Fibroblast of lung (primary cell): ENCODE measurements around the gene KLRG1. TPM values are rescaled to one million over a fixed set of nuclear protein-coding genes. Genes with fewer than 3 reads are reported as not detected.

Experiments
- DNase-seq, 2 donors: peaks; one replicate each; pipeline versions ENCODE4 v3.0.0 to v3.0.0-alpha.2; 2010; ENCODE audit warnings: low read depth in 2 of 2
- H2AFZ ChIP-seq: 2 replicates; pipeline ENCODE4 v1.5.1; 2012; ENCODE audit warnings: low read length, control low read depth, inconsistent platforms
- H3K27ac ChIP-seq: 2 replicates; pipeline ENCODE4 v1.5.1; 2011; ENCODE audit warnings: low read length, control low read depth; ENCODE audit not compliant: insufficient read depth
- H3K27me3 ChIP-seq: 2 replicates; pipeline ENCODE4 v1.5.1; 2011; ENCODE audit warnings: mild to moderate bottlenecking, low read length; ENCODE audit not compliant: control insufficient read depth, insufficient read depth
- H3K36me3 ChIP-seq: 2 replicates; pipeline ENCODE4 v1.5.1; 2011; ENCODE audit warnings: low read length; ENCODE audit not compliant: control insufficient read depth, insufficient read depth
- H3K4me1 ChIP-seq: 2 replicates; pipeline ENCODE4 v1.5.1; 2011; ENCODE audit warnings: low read length; ENCODE audit not compliant: control insufficient read depth, insufficient read depth; ENCODE audit errors: extremely low read depth
- H3K4me2 ChIP-seq: 2 replicates; pipeline ENCODE4 v1.5.1; 2011; ENCODE audit warnings: low read length, control low read depth; ENCODE audit not compliant: insufficient read depth; ENCODE audit errors: extremely low read depth
- H3K4me3 ChIP-seq, 4 experiments: fragments of 200-600 bp in 1 of 4; sonication (generic) in 1 of 4; replicated peaks in 1 of 4; 2 replicates each; pipeline ENCODE4 v1.5.1; 2011 to 2016; ENCODE audit warnings: low read length in 4 of 4, low read depth in 3 of 4, mild to moderate bottlenecking in 3 of 4, control low read depth in 2 of 4, inconsistent platforms in 1 of 4, mixed read lengths in 1 of 4; ENCODE audit not compliant: insufficient read depth in 1 of 4; ENCODE audit errors: control extremely low read depth in 1 of 4
- H3K79me2 ChIP-seq: 2 replicates; pipeline ENCODE4 v1.5.1; 2012; ENCODE audit warnings: mild to moderate bottlenecking, low read length, inconsistent platforms; ENCODE audit not compliant: control insufficient read depth, insufficient read depth
- H3K9ac ChIP-seq: 2 replicates; pipeline ENCODE4 v1.5.1; 2011; ENCODE audit warnings: mild to moderate bottlenecking, low read length, control low read depth; ENCODE audit not compliant: insufficient read depth
- H3K9me3 ChIP-seq: 2 replicates; pipeline ENCODE4 v1.5.1; 2012; ENCODE audit warnings: low read depth, low read length; ENCODE audit not compliant: control insufficient read depth, insufficient read depth
- H4K20me1 ChIP-seq: 2 replicates; pipeline ENCODE4 v1.5.1; 2011; ENCODE audit warnings: low read length; ENCODE audit not compliant: control insufficient read depth, insufficient read depth; ENCODE audit errors: extremely low read depth
- EZH2 ChIP-seq: IDR thresholded peaks from 2 replicates; pipeline ENCODE4 v1.5.1; 2012; ENCODE audit warnings: low read length, control low read depth, mild to moderate bottlenecking; ENCODE audit errors: missing control alignments
- polyA plus RNA-seq, 2 donors: library from polyadenylated mRNA; depleted of rRNA in 1 of 2; stranded (reverse) in 1 of 2; unstranded in 1 of 2; fragments of >200 nt; gene quantifications; 2 replicates each; pipeline ENCODE4 v1.2.1, GENCODE V29; 2011 to 2012; ENCODE audit warnings: missing spikeins in 1 of 2
- total RNA-seq: library from RNA; depleted of rRNA; stranded (reverse); fragments of >200 nt; gene quantifications from 2 replicates; pipeline ENCODE4 v1.2.1, GENCODE V29; 2014
- TF ChIP-seq, protein P1 (sequence below), 2 donors: IDR thresholded peaks in 1 of 2; conservative IDR thresholded peaks in 1 of 2; 1 replicate in 1 of 2; 2 replicates in 1 of 2; pipeline ENCODE4 v1.5.1; 2011 to 2012; ENCODE audit warnings: low read length in 2 of 2, control low read depth in 1 of 2, inconsistent platforms in 1 of 2, low read depth in 1 of 2, mild to moderate bottlenecking in 1 of 2

KLRG1 gene
- total and polyA plus RNA-seq, 2 donors (not counting 1 experiment from before 2014, with no cell fraction given): 1.0 to 1.8 TPM

GRCh38 chr12:8946733-8947132, 42.6 kb upstream of the KLRG1 start:
- H4K20me1 ChIP-seq: no peaks in the 10 kb centered on the region
- TF ChIP-seq EZH2: no peak
- TF ChIP-seq, protein P1, sequence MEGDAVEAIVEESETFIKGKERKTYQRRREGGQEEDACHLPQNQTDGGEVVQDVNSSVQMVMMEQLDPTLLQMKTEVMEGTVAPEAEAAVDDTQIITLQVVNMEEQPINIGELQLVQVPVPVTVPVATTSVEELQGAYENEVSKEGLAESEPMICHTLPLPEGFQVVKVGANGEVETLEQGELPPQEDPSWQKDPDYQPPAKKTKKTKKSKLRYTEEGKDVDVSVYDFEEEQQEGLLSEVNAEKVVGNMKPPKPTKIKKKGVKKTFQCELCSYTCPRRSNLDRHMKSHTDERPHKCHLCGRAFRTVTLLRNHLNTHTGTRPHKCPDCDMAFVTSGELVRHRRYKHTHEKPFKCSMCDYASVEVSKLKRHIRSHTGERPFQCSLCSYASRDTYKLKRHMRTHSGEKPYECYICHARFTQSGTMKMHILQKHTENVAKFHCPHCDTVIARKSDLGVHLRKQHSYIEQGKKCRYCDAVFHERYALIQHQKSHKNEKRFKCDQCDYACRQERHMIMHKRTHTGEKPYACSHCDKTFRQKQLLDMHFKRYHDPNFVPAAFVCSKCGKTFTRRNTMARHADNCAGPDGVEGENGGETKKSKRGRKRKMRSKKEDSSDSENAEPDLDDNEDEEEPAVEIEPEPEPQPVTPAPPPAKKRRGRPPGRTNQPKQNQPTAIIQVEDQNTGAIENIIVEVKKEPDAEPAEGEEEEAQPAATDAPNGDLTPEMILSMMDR (conservative IDR thresholded peaks at IDR 0.05 in 1 of 2, IDR thresholded peaks at IDR 0.05 in 1 of 2; ENCODE audit: low read depth in 1 of 2, low read length in 2 of 2): no peak
- H3K9me3 ChIP-seq: no peaks in the 10 kb centered on the region
- peaks cover 38% of the 10 kb centered on the region for H3K79me2 ChIP-seq
- no peak for DNase-seq
- H3K27me3 ChIP-seq: no peaks in the 10 kb centered on the region
- no peak overlapping the region for H3K4me2 ChIP-seq
- H3K27ac ChIP-seq: no peak overlapping the region
- no peaks in the 10 kb centered on the region for H3K4me1 ChIP-seq
- no peak overlapping the region for H2AFZ ChIP-seq
- no peak overlapping the region for H3K4me3 ChIP-seq
- H3K9ac ChIP-seq: no peak overlapping the region
- H3K36me3 ChIP-seq: peaks cover 19% of the 10 kb centered on the region

DNA sequence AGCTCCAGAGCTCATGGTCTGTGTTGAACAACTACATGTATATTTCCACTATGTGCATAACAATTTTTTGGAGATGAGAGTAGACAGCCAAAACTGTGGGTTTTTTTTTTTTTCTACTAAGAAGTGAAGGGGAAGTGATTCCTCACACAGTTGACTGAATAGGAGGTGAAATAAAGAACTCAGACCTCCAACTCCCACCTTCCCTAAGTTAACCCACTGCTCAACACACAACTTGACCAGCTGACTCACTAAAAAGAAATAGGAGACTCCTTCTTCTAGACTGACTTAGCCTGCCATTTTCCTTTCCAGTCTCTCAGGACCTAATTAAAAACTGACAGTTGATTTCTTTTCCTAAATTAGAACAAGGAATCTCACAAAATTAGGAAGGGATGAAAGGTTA, 41.6 kb upstream of the KLRG1 start:
- peaks cover 14% of the 10 kb centered on the region for H3K36me3 ChIP-seq
- H3K4me2 ChIP-seq: peak overlapping the region; percentile 96
- no peaks in the 10 kb centered on the region for H3K27me3 ChIP-seq
- H3K79me2 ChIP-seq: peaks cover 38% of the 10 kb centered on the region
- H3K27ac ChIP-seq: no peak overlapping the region
- no peak overlapping the region for H2AFZ ChIP-seq
- H4K20me1 ChIP-seq: no peaks in the 10 kb centered on the region
- no peaks in the 10 kb centered on the region for H3K4me1 ChIP-seq
- H3K9me3 ChIP-seq: no peaks in the 10 kb centered on the region
- no peak overlapping the region for H3K9ac ChIP-seq
- peak overlapping the region; percentile 96 to 97 (median 97) for H3K4me3 ChIP-seq
- TF ChIP-seq, protein P1 (conservative IDR thresholded peaks at IDR 0.05 in 1 of 2, IDR thresholded peaks at IDR 0.05 in 1 of 2; ENCODE audit: low read depth in 1 of 2, low read length in 2 of 2): no peak
- no peak for TF ChIP-seq EZH2
- no peak for DNase-seq

DNA sequence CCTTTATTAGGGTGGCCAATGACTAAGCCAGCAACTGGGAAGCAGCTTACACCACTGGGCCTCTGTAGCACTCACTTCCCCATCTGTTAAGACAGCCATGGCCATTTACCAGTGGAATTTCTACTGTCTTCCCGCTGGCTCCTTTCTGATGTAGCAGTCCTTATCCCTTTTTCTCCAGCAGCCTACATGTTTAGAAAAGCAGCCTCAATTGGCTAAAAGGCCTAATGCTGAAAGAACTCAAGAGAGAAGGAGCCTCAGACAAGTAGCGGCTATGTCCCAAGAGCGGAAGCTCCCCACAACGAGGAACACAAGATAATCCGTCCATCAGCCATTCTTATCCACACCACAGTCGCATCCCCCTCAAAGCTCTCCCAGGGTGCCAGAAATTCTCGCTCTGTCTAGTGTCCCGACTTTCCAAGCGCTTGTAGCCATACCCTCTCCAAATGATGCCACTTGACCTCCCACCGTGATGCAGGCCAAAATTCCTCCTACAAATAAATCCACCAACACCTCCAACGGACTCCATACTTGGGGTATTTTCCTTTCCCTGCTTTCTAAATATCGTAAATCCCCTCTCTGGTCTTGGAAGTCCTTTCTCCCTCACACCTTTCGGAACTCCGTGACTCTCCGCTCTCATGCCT, 40.5 kb upstream of the KLRG1 start:
- H3K79me2 ChIP-seq: peaks cover 38% of the 10 kb centered on the region
- no peaks in the 10 kb centered on the region for H3K4me1 ChIP-seq
- peak overlapping the region; percentile 96 to 97 (median 97) for H3K4me3 ChIP-seq
- no peaks in the 10 kb centered on the region for H3K9me3 ChIP-seq
- no peaks in the 10 kb centered on the region for H4K20me1 ChIP-seq
- H3K27me3 ChIP-seq: no peaks in the 10 kb centered on the region
- peak overlapping the region; percentile 94 for H3K9ac ChIP-seq
- peak overlapping the region; percentile 100 for H3K27ac ChIP-seq
- TF ChIP-seq, protein P1 (conservative IDR thresholded peaks at IDR 0.05 in 1 of 2, IDR thresholded peaks at IDR 0.05 in 1 of 2; ENCODE audit: low read depth in 1 of 2, low read length in 2 of 2): no peak
- no peak for TF ChIP-seq EZH2
- peak; percentile 23 to 26 for DNase-seq
- peaks cover 7% of the 10 kb centered on the region for H3K36me3 ChIP-seq
- peak overlapping the region; percentile 87 for H2AFZ ChIP-seq
- H3K4me2 ChIP-seq: peak overlapping the region; percentile 96
